IPS-15b (cell line): ENCODE measurements around the gene TYK2.
"Not testable (repeated sequence)": the region's sequence is repeated elsewhere in the genome, so short reads cannot be mapped to it uniquely, and the experiment has no call there.

Experiments
- H3K27me3 ChIP-seq: one replicate; pipeline ENCODE4 v1.6.1; 2013; ENCODE audit warnings: low read length; ENCODE audit not compliant: control insufficient read depth, insufficient read depth
- H3K36me3 ChIP-seq: one replicate; pipeline ENCODE4 v1.6.1; 2013; ENCODE audit warnings: low read length; ENCODE audit not compliant: control insufficient read depth, insufficient read depth
- H3K4me1 ChIP-seq: one replicate; pipeline ENCODE4 v1.6.1; 2013; ENCODE audit warnings: mild to moderate bottlenecking, low read length; ENCODE audit not compliant: control insufficient read depth, insufficient read depth
- H3K4me3 ChIP-seq: one replicate; pipeline ENCODE4 v1.5.1; 2013; ENCODE audit warnings: low read depth, low read length
- H3K9ac ChIP-seq: one replicate; pipeline ENCODE4 v1.6.1; 2013; ENCODE audit warnings: low read depth, mild to moderate bottlenecking, low read length
- H3K9me3 ChIP-seq: one replicate; pipeline ENCODE4 v1.6.1; 2013; ENCODE audit warnings: mild to moderate bottlenecking, low read length; ENCODE audit not compliant: control insufficient read depth, insufficient read depth

Gene TYK2

GRCh38 chr19:10404888-10405820 is 24.8 kb upstream of the TYK2 start:
- no peak overlapping the region for H3K9ac ChIP-seq
- no peaks in the 10 kb centered on the region for H3K36me3 ChIP-seq
- no peaks in the 10 kb centered on the region for H3K9me3 ChIP-seq
- H3K4me1 ChIP-seq = peaks cover 2% of the 10 kb centered on the region
- H3K27me3 ChIP-seq = peaks cover 22% of the 10 kb centered on the region
- H3K4me3 ChIP-seq = peak overlapping the region; percentile 97

- Histone ChIP-seq H3K36me3 (no peaks in the 10 kb centered on the region), H3K27me3 (peaks cover 22% of the 10 kb centered on the region), H3K4me1 (peaks cover 2% of the 10 kb centered on the region), H3K9me3 (no peaks in the 10 kb centered on the region), H3K9ac (peak within 1 kb of the TSS; percentile 92), H3K4me3 (peak within 1 kb of the TSS; percentile 97)
These were observed 23.0 kb upstream of the TYK2 start, which contains the start of gene CDC37 for GRCh38 chr19:10403137-10404021. TSS of gene CDC37 (minus strand) at chr19:10403542. CDS start at chr19:10403479, 63 bp downstream.

- H3K4me1 ChIP-seq = peaks cover 2% of the 10 kb centered on the region
- H3K36me3 ChIP-seq = peaks cover 3% of the 10 kb centered on the region
- H3K4me3 ChIP-seq = peak overlapping the region; percentile 97
- peaks cover 22% of the 10 kb centered on the region for H3K27me3 ChIP-seq
- H3K9me3 ChIP-seq = no peaks in the 10 kb centered on the region
- peak overlapping the region; percentile 92 for H3K9ac ChIP-seq
These were observed 22.2 kb upstream of the TYK2 start for GRCh38 chr19:10402441-10403038.

GRCh38 chr19:10399878-10400277 is 19.5 kb upstream of the TYK2 start:
- Histone ChIP-seq H3K4me3 (no peak overlapping the region), H3K27me3 (peaks cover 2% of the 10 kb centered on the region), H3K36me3 (peaks cover 16% of the 10 kb centered on the region), H3K9ac (no peak overlapping the region), H3K4me1 (peaks cover 2% of the 10 kb centered on the region), H3K9me3 (no peaks in the 10 kb centered on the region)

- peaks cover 18% of the 10 kb centered on the region for H3K36me3 ChIP-seq
- H3K4me3 ChIP-seq, H3K27me3 ChIP-seq, H3K9ac ChIP-seq, H3K9me3 ChIP-seq, H3K4me1 ChIP-seq: not testable (repeated sequence)
These were observed 19.0 kb upstream of the TYK2 start for GRCh38 chr19:10399340-10399739.

GRCh38 chr19:10398819-10399218 is 18.4 kb upstream of the TYK2 start:
- no peaks in the 10 kb centered on the region for H3K9me3 ChIP-seq
- no peaks in the 10 kb centered on the region for H3K27me3 ChIP-seq
- peaks cover 2% of the 10 kb centered on the region for H3K4me1 ChIP-seq
- no peak overlapping the region for H3K9ac ChIP-seq
- peaks cover 21% of the 10 kb centered on the region for H3K36me3 ChIP-seq
- H3K4me3 ChIP-seq = no peak overlapping the region

GRCh38 chr19:10395917-10396316 is 15.5 kb upstream of the TYK2 start:
- Histone ChIP-seq H3K4me1 (no peaks in the 10 kb centered on the region), H3K27me3 (no peaks in the 10 kb centered on the region), H3K9ac (no peak overlapping the region), H3K4me3 (no peak overlapping the region), H3K36me3 (peaks cover 38% of the 10 kb centered on the region), H3K9me3 (no peaks in the 10 kb centered on the region)

GRCh38 chr19:10395436-10395835 is 15.1 kb upstream of the TYK2 start:
- no peaks in the 10 kb centered on the region for H3K27me3 ChIP-seq
- H3K9ac ChIP-seq = no peak overlapping the region
- H3K36me3 ChIP-seq = peaks cover 38% of the 10 kb centered on the region
- no peaks in the 10 kb centered on the region for H3K4me1 ChIP-seq
- no peaks in the 10 kb centered on the region for H3K9me3 ChIP-seq
- no peak overlapping the region for H3K4me3 ChIP-seq

GRCh38 chr19:10395003-10395402 is 14.6 kb upstream of the TYK2 start:
- Histone ChIP-seq H3K9me3 (no peaks in the 10 kb centered on the region), H3K4me3 (no peak overlapping the region), H3K27me3 (no peaks in the 10 kb centered on the region), H3K36me3 (peaks cover 38% of the 10 kb centered on the region), H3K4me1 (no peaks in the 10 kb centered on the region), H3K9ac (no peak overlapping the region)

GRCh38 chr19:10393137-10393536 is 12.8 kb upstream of the TYK2 start:
- H3K9ac ChIP-seq = no peak overlapping the region
- no peaks in the 10 kb centered on the region for H3K27me3 ChIP-seq
- no peaks in the 10 kb centered on the region for H3K9me3 ChIP-seq
- no peaks in the 10 kb centered on the region for H3K4me1 ChIP-seq
- H3K36me3 ChIP-seq = peaks cover 38% of the 10 kb centered on the region
- no peak overlapping the region for H3K4me3 ChIP-seq

- no peaks in the 10 kb centered on the region for H3K9me3 ChIP-seq
- no peaks in the 10 kb centered on the region for H3K27me3 ChIP-seq
- H3K36me3 ChIP-seq = peaks cover 35% of the 10 kb centered on the region
- no peaks in the 10 kb centered on the region for H3K4me1 ChIP-seq
- H3K4me3 ChIP-seq = no peak overlapping the region
- H3K9ac ChIP-seq = no peak overlapping the region
These were observed 11.7 kb upstream of the TYK2 start for GRCh38 chr19:10392120-10392519.
